ENCODE data around the gene HPS6. TPM values are rescaled to one million over a fixed set of nuclear protein-coding genes. Genes with fewer than 3 reads are reported as not detected.

The HPS6 gene
- total RNA-seq, 1 donor from 2014 or later, result 10.3 TPM

GRCh38 chr10:102115775-102116174 is 50.6 kb downstream of the HPS6 start:
- no peak for ATAC-seq

GRCh38 chr10:102116656-102117055 is 51.5 kb downstream of the HPS6 start:
- DNase-seq (ENCODE audit: low spot score) (no peak), ATAC-seq (no peak)

More at GRCh38 chr10:102115775-102116174, 50.6 kb downstream of the HPS6 start:
- no peak for DNase-seq (ENCODE audit: low spot score)

Other genes starting within 250 kb of the HPS6 start
- 32.8 TPM for gene OGA, start 246.9 kb upstream of the HPS6 start, total RNA-seq
- gene KCNIP2, start 221.5 kb upstream of the HPS6 start, total RNA-seq, result 1.4 TPM
- 13.6 TPM for gene ARMH3, start 9.2 kb upstream of the HPS6 start, total RNA-seq
- 15.8 TPM for gene LDB1, start 55.0 kb downstream of the HPS6 start, total RNA-seq
- 6.9 TPM for gene PPRC1, start 67.7 kb downstream of the HPS6 start, total RNA-seq
- 19.3 TPM for gene NOLC1, start 87.0 kb downstream of the HPS6 start, total RNA-seq
- not detected for gene ELOVL3, start 160.9 kb downstream of the HPS6 start, total RNA-seq
- gene PITX3, start 176.2 kb downstream of the HPS6 start, total RNA-seq, result not detected
- gene GBF1, start 180.2 kb downstream of the HPS6 start, total RNA-seq, result 22.8 TPM